ENCODE results near the gene TBC1D7.
A peak's percentile ranks its signal among the peaks of the same experiment; 100 is the strongest.
"Not testable (repeated sequence)": the region's sequence is repeated elsewhere in the genome, so short reads cannot be mapped to it uniquely, and the experiment has no call there.

The TBC1D7 gene

DNA sequence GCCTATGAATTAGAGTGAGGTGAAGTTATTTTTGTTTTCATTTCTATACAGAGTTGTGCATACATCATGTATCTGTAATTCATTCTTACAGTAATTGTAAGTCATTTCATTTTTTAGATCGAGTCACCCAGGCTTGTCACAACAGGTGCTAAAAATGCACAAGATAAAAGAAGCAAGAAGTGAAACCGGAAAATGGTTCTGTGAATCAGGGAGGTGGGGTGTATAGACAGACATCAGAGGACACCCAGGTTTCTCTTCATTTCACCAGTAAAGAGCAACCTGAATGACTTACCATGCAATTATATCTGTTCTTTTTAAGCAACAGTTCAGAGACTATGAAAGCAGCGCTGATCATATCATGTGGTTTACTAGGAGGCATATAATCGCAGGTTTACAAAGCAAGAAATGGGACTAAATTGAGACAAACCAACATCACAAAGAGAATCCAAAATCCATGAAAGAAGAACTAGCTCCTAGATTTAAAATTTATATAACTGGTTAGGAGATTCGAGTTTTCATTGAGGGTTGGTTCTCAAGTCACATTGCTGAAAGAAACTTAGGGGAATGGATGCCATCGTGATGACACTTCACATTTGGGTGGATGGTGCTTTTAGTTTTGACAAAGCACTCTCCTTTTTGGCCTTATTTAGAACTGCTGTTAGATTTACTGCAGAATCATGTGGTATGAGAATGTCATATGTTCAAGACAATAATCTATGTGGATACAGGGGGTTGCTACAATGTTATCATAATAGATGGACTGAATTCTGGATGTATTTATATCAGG, 27.9 kb upstream of the TBC1D7 start:
- no peak for DNase-seq

GRCh38 chr6:13355043-13355945, 27.0 kb upstream of the TBC1D7 start:
- DNase-seq = no peak

GRCh38 chr6:13354331-13355042, 26.1 kb upstream of the TBC1D7 start:
- DNase-seq = no peak

DNA sequence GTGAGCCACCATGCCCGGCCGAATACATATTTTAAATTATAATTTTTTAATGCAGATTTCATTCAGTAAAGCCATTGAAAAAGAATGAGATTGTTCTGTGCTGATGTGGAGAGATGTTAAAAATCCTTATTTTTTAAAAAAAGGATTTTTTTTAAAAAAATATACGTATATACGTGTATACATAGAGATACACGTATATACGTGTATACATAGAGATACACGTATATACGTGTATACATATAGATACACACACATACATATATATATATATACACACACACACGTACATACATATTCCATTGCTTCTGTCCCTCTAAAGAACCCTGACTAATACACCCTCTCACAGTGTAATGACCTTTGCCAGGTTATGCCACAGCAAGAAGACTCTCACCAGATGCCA, 23.8 kb upstream of the TBC1D7 start:
- no peak for DNase-seq

GRCh38 chr6:13351271-13351670, 22.9 kb upstream of the TBC1D7 start:
- DNase-seq = no peak

DNA sequence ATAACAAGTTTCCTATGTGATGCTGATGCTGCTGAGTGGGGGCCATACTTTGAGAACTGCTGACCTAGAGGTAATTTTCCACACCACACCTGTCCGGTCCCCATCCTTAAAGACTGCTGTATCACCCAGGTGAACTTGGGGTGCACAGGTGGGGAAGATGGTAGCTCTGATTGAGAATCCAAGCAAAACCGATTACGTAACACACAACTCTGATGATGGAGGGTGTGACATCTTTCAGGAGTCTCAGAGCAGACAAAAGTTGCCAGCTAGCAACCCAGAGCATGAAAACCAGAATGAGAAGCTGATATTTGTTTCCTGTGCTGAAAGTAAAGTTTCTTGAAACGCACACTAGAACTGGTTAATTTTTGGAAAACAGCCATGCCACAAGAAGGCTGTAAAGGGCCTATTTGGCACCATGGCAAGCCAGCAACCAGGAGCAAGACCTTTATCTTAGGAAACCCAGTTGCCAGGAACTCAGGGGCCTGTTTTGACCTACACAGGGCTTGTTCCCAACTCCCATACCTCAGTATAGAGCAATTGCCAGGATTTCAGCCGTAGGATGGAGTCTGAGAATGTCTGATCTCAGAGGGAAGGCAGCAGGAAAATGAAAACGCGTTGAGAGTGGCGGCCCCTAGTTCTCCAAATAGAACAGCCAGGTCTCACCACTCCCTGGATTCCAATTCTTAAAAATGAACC, 21.6 kb upstream of the TBC1D7 start:
- DNase-seq = no peak

DNA sequence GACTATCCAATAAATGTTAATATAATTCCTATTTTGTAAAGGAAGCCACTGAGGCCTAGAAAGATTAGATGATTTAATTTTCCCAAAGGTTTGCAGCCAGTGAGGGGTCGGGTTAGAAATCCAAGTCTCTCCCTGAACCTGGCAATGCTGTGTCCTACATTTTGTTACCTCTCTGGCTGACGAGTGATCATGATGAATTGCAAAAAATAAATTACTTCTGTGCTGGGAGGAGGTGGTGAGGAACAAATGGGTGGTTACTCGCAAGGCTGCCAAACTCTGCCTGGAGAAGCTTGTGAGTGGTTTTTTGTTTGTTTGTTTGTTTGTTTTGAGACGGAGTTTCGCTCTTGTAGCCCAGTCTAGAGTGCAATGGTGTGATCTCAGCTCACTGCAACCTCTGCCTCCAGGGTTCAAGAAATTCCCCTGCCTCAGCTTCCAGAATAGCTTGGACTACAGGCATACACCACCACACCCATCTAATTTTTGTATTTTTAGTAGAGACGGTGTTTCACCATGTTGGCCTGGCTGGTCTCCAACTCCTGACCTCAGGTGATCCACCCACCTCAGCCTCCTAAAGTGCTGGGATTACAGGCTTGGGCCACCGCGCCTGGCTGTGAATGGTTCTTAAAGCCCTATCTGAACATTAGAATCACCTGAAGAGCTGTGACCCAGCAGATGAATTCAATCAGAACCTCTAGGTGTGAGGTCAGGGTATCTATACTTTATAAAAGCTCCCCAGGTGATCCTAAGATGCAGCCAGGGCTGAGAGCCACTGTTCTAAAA, 20.2 kb upstream of the TBC1D7 start:
- DNase-seq = no peak

GRCh38 chr6:13346245-13346644, 17.9 kb upstream of the TBC1D7 start:
- no peak for DNase-seq

GRCh38 chr6:13342414-13343019, 14.2 kb upstream of the TBC1D7 start:
- DNase-seq = no peak

DNA sequence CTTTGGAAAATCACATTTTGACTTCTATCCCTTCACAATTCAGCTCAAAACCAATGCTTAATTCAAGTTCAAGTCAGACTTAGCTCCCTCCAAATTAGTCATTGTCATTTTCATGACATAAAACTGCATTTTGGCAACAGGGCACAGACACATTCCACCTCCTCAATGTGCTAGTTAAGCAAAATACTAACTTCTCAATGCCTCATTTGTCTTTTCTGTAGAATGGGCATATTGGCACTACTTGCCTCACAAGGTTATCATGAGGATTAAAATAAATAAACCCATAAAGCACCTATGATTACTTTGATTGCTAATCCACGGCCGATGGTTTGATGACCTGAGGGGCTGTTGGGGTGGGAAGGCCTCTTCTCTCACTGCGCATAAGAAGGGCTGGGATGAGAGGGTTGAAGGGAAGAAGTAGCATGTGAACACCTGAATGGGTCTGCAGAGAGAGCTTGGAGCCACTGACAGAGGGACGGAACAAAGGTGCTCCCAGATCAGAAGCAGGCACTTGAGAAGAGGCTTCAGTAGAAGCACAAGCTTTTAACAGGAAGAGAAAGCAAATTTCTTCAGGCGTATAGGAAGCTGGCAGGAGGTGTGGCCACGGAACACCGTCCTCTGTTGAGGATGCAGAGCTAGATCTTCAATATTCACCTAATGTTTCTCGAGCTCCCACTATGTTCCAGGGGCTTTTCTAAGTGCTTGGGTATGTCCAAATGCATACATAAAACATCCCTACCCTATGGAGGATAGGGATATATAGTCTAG, 11.7 kb upstream of the TBC1D7 start:
- DNase-seq = no peak

- no peak for DNase-seq
These were observed 9.7 kb upstream of the TBC1D7 start for GRCh38 chr6:13338038-13338437.

DNA sequence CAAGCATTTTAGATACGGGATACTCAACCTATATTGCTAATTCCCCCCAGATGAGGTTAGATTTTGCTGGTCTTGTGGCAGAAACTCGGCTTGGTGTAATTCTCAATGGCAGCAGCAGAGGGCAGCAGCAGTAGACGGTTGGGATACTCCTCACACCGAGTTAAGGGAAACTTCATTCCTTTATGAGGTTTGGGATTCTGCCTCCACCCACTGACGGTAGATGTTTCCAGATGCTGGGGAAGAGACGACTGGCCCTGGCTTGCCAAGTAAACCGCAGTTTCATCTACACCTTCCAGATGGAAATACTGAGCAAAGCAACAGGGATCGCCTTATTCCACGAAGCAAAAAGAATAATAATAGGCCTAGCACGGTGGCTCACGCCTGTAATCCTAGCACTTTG, 8.2 kb upstream of the TBC1D7 start:
- DNase-seq = peak; percentile 66

GRCh38 chr6:13334953-13335352, 6.6 kb upstream of the TBC1D7 start:
- DNase-seq = no peak

DNA sequence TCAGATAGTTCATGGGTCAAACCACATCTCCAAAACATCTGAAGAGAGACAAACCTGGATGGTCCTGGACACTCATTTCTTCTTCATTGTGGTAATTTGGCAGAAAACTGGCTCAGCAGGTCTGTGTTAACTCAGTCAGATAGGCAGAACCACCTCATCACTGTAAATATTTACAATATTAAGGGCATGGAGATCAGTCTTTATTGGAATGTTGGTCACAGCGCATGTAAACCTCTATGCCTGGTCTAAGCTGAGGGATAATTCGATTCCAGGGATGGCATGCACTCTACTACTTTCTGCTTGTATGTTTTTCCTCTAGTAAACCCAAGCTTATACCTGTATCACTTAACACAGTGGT, 4.0 kb upstream of the TBC1D7 start:
- DNase-seq = no peak

- peak; percentile 21 for DNase-seq
These were observed 3.4 kb upstream of the TBC1D7 start for GRCh38 chr6:13331516-13332348.

GRCh38 chr6:13328875-13329183, 492 bp upstream of the TBC1D7 start:
- no peak for DNase-seq

GRCh38 chr6:13327691-13328075, 654 bp downstream of the TBC1D7 start:
- no peak for DNase-seq

DNA sequence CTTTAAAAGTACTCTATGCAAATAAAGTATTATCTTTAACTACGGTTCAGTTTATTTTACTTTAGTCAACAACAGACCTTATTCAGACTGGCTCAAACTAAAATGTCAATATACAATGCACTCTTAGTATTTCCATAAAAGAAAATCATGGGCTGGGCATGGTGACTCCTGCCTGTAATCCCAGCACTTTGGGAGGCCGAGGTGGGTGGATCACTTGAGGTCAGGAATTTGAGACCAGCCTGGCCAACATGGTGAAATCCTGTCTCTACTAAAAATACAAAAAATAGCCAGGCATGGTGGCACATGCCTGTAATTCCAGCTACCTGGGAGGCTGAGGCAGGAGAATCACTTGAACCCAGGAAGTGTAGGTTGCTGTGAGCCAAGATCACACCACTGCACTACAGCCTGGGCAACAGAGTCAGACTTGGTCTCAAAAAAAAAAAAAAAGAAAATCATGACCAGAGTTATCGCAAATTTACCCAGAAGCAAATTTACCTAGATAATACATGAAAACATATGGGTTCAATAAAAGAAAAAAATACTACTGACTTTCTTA, 2.2 kb downstream of the TBC1D7 start:
- not testable (repeated sequence) for DNase-seq

- no peak for DNase-seq
These were observed 8.3 kb downstream of the TBC1D7 start for GRCh38 chr6:13319891-13320564.

All from NCI-H526 treated with DMSO at 0.1 percent for 48 hours (cell line).